Measurements from ENCODE around the gene ARL16. TPM values are rescaled to one million over a fixed set of nuclear protein-coding genes. Genes with fewer than 3 reads are reported as not detected.

ARL16 gene
- total and polyA plus RNA-seq, 2 donors (not counting 3 experiments of a cell fraction or from before 2014, with no cell fraction given): 41.4 to 71.7 TPM

DNA sequence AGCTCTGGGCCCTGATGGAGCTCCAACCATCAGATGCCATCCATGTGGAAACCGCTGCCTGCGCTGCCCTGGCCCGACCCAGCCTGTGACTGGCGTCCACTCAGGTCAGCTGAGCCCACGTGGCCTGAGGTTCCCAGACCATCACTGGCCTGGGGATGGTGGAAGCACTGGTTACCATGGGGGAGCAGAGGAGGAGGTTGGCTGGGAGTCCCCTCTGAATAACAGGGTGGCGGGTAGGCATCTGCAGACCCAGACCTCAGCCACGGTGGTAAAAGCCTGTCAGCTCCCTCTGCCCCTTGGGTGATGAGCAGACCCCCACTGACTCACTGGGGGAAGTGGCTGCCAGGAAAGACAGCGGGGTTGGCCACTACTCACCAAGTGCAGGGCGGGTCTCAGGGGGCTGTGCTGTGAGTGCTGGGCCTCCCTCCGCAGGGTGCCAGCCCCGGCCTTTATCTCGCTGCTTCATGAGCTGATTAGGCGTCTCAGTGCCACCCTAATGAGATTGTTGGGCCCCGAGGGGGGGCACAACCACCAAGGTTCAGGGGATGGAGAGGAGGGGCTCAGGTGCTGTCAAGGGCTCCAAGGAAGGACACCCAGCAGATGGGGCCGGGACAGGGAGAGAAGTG, 27.4 kb downstream of the ARL16 start, which contains the start of gene PDE6G:
Gene PDE6G (minus strand): TSS at position 425 of the 626 bp plus-strand sequence. CDS start 3,237 bp downstream, outside the sequence.
- FAIRE-seq (no peak), DNase-seq (ENCODE audit: low read depth, low spot score) (no peak)
- Histone ChIP-seq H3K27me3 (ENCODE audit: control insufficient read depth in 2 of 2, insufficient read depth in 2 of 2, low read length in 2 of 2) (no peaks in the 10 kb centered on the region), H3K27ac (ENCODE audit: insufficient read depth, low read depth, low read length) (no peak within 1 kb of the TSS), H3K9me1 (replicated peaks; ENCODE audit: control insufficient read depth, extremely low read depth, insufficient read depth, low read length) (no peaks in the 10 kb centered on the region), H2AFZ (ENCODE audit: low read depth, low read length) (peak within 1 kb of the TSS; percentile 13), H3K4me3 (replicated peaks in 1 of 3; ENCODE audit: insufficient read depth in 1 of 3, low read depth in 1 of 3, low read length in 3 of 3) (no peak within 1 kb of the TSS), H3K36me3 (ENCODE audit: control insufficient read depth in 2 of 2, extremely low read depth in 1 of 2, insufficient read depth in 2 of 2, low read length in 2 of 2) (no peaks in the 10 kb centered on the region), H3K9ac (replicated peaks; ENCODE audit: extremely low read depth, insufficient read depth, low read length) (no peak within 1 kb of the TSS), H3K4me1 (ENCODE audit: control insufficient read depth, extremely low read depth, insufficient read depth, low read length) (peaks cover 9% of the 10 kb centered on the region), H3K9me3 (replicated peaks; ENCODE audit: control insufficient read depth, insufficient read depth, low read length) (no peaks in the 10 kb centered on the region), H3K79me2 (ENCODE audit: control insufficient read depth, insufficient read depth, low read length) (no peaks in the 10 kb centered on the region), H4K20me1 (replicated peaks; ENCODE audit: control insufficient read depth, extremely low read depth, insufficient read depth, low read length) (no peaks in the 10 kb centered on the region), H3K4me2 (ENCODE audit: insufficient read depth, low read length) (no peak within 1 kb of the TSS)
- ChIA-PET POLR2A (interaction anchor here (2.1 kb wide), 1 partner anchor 20 kb away, joined by 4 read pairs; no protein-coding TSS in a partner anchor), CTCF (no interaction called here)
- no TSS peak for BruUV-seq (replicated peaks)
- dilution Hi-C loops (cut with MboI; ENCODE audit: extremely low pct_ligation_motif_present, low sequenced_read_pairs): no loop called here
- intact Hi-C loops (cut with micrococcal nuclease): no loop called here
- TF ChIP-seq MYC (IDR thresholded peaks at IDR 0.05; ENCODE audit: low read depth, low read length): no peak
- TF ChIP-seq, protein P1, sequence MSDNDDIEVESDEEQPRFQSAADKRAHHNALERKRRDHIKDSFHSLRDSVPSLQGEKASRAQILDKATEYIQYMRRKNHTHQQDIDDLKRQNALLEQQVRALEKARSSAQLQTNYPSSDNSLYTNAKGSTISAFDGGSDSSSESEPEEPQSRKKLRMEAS (IDR thresholded peaks at IDR 0.05; ENCODE audit: insufficient read depth, insufficient read length): no peak
- no peak for TF ChIP-seq POLR2AphosphoS5 (IDR thresholded peaks at IDR 0.05; ENCODE audit: insufficient read depth, low read depth, low read length)

- TF ChIP-seq POLR2AphosphoS5 (IDR thresholded peaks at IDR 0.05; ENCODE audit: insufficient read depth, low read depth, low read length) (no peak), FOS (IDR thresholded peaks at IDR 0.05; ENCODE audit: borderline replicate concordance, insufficient read depth, low read length) (no peak)
- Histone ChIP-seq H3K9ac (replicated peaks; ENCODE audit: extremely low read depth, insufficient read depth, low read length) (no peak overlapping the region), H3K27me3 (ENCODE audit: control insufficient read depth in 2 of 2, insufficient read depth in 2 of 2, low read length in 2 of 2) (no peaks in the 10 kb centered on the region), H3K4me3 (replicated peaks in 1 of 3; ENCODE audit: insufficient read depth in 1 of 3, low read depth in 1 of 3, low read length in 3 of 3) (no peak overlapping the region), H3K4me1 (ENCODE audit: control insufficient read depth, extremely low read depth, insufficient read depth, low read length) (peaks cover 9% of the 10 kb centered on the region), H2AFZ (ENCODE audit: low read depth, low read length) (no peak overlapping the region), H4K20me1 (replicated peaks; ENCODE audit: control insufficient read depth, extremely low read depth, insufficient read depth, low read length) (no peaks in the 10 kb centered on the region), H3K27ac (ENCODE audit: insufficient read depth, low read depth, low read length) (no peak overlapping the region), H3K36me3 (ENCODE audit: control insufficient read depth in 2 of 2, extremely low read depth in 1 of 2, insufficient read depth in 2 of 2, low read length in 2 of 2) (no peaks in the 10 kb centered on the region), H3K9me3 (replicated peaks; ENCODE audit: control insufficient read depth, insufficient read depth, low read length) (no peaks in the 10 kb centered on the region), H3K4me2 (ENCODE audit: insufficient read depth, low read length) (no peak overlapping the region), H3K9me1 (replicated peaks; ENCODE audit: control insufficient read depth, extremely low read depth, insufficient read depth, low read length) (no peaks in the 10 kb centered on the region), H3K79me2 (ENCODE audit: control insufficient read depth, insufficient read depth, low read length) (no peaks in the 10 kb centered on the region)
- BruUV-seq (replicated peaks): no TSS peak
- dilution Hi-C loops (cut with MboI; ENCODE audit: extremely low pct_ligation_motif_present, low sequenced_read_pairs) (no loop called here), intact Hi-C loops (cut with micrococcal nuclease) (no loop called here)
- POLR2A ChIA-PET: interaction anchor here (2.1 kb wide), 1 partner anchor 19 kb away, joined by 4 read pairs; no protein-coding TSS in a partner anchor
- DNase-seq (ENCODE audit: low read depth, low spot score) (no peak), FAIRE-seq (no peak)
- CTCF ChIA-PET: interaction anchor here (1.9 kb wide), 1 partner anchor 21 kb away, joined by 6 read pairs; no protein-coding TSS in a partner anchor
Observed at GRCh38 chr17:81655378-81656117, 28.0 kb downstream of the ARL16 start.

Measured in endothelial cell of umbilical vein (primary cell).